IMR-90 (cell line): Measurements from ENCODE around the gene AHR.

Experiments
- CEBPB ChIP-seq: IDR thresholded peaks from 2 replicates; pipeline ENCODE4 v1.6.1; 2012; ENCODE audit warnings: low read depth, low read length, improper control_type of control experiment
- CTCF ChIP-seq: conservative IDR thresholded peaks from 2 replicates; pipeline ENCODE4 v1.5.1; 2012; ENCODE audit warnings: mild to moderate bottlenecking, low read depth, low read length, improper control_type of control experiment
- ELK1 ChIP-seq: fragments of 150-350 bp; IDR thresholded peaks from 2 replicates; pipeline ENCODE4 v1.6.1; 2016; ENCODE audit warnings: low read depth, mild to moderate bottlenecking, low read length, moderate library complexity, borderline replicate concordance
- FOS ChIP-seq: fragments of 150-350 bp; IDR thresholded peaks from 2 replicates; pipeline ENCODE4 v1.6.1; 2016; ENCODE audit warnings: low read depth, low read length
- MAFK ChIP-seq: IDR thresholded peaks from 2 replicates; pipeline ENCODE4 v1.6.1; 2012; ENCODE audit warnings: low read depth, low read length, improper control_type of control experiment
- MAZ ChIP-seq: IDR thresholded peaks from 2 replicates; pipeline ENCODE4 v1.6.1; 2012; ENCODE audit warnings: low read depth, mild to moderate bottlenecking, low read length, improper control_type of control experiment, moderate library complexity, borderline replicate concordance
- MXI1 ChIP-seq: IDR thresholded peaks from 2 replicates; pipeline ENCODE4 v1.6.1; 2012; ENCODE audit warnings: low read depth, mild to moderate bottlenecking, low read length, moderate library complexity, borderline replicate concordance
- POLR2A ChIP-seq: IDR thresholded peaks from 2 replicates; pipeline ENCODE4 v1.6.1; 2012; ENCODE audit warnings: mild to moderate bottlenecking, low read depth, low read length
- RAD21 ChIP-seq: IDR thresholded peaks from 2 replicates; pipeline ENCODE4 v1.6.1; 2012; ENCODE audit warnings: low read length, improper control_type of control experiment
- RCOR1 ChIP-seq: IDR thresholded peaks from 2 replicates; pipeline ENCODE4 v1.6.1; 2012; ENCODE audit warnings: mild to moderate bottlenecking, low read length, improper control_type of control experiment; ENCODE audit not compliant: insufficient replicate concordance
- RFX5 ChIP-seq: IDR thresholded peaks from 2 replicates; pipeline ENCODE4 v1.8.0; 2012; ENCODE audit warnings: low read depth, mild to moderate bottlenecking, low read length, moderate library complexity
- SMC3 ChIP-seq: fragments of 150-350 bp; IDR thresholded peaks from 2 replicates; pipeline ENCODE4 v1.6.1; 2016; ENCODE audit warnings: low read depth, mild to moderate bottlenecking, antibody characterized with exemption, low read length, moderate library complexity

GRCh38 chr7:17392846-17393245, 94.4 kb downstream of the AHR start:
- TF ChIP-seq FOS = no peak
- TF ChIP-seq CTCF = no peak
- no peak for TF ChIP-seq MAFK
- no peak for TF ChIP-seq ELK1
- TF ChIP-seq POLR2A = no peak
- TF ChIP-seq MXI1 = no peak
- no peak for TF ChIP-seq SMC3
- no peak for TF ChIP-seq RAD21
- TF ChIP-seq CEBPB = peak; percentile 78
- no peak for TF ChIP-seq MAZ
- TF ChIP-seq RCOR1 = no peak
- TF ChIP-seq RFX5 = no peak
